ENCODE data around the gene NOL3. TPM values are rescaled to one million over a fixed set of nuclear protein-coding genes. Genes with fewer than 3 reads are reported as not detected.
"Not testable (repeated sequence)": the region's sequence is repeated elsewhere in the genome, so short reads cannot be mapped to it uniquely, and the experiment has no call there.

NOL3 gene
- total and polyA plus RNA-seq, 2 of the 4 experiments (the other 2 are of a cell fraction) = 6.1 to 17.2 TPM

- TF ChIP-seq CTCF (conservative IDR thresholded peaks at IDR 0.05; ENCODE audit: low read depth, low read length) (peak; percentile 22; the same call in 1 of the 2 replicates), NFE2L2 (IDR thresholded peaks at IDR 0.05; ENCODE audit: low read depth, low read length) (peak; percentile 87), MAZ (IDR thresholded peaks at IDR 0.05; ENCODE audit: borderline replicate concordance, low read depth, low read length) (peak; percentile 61; the same call in 1 of the 2 replicates)
Measured at GRCh38 chr16:67170168-67170948, at the start of gene NOL3 (continued).

- dilution Hi-C loops (cut with HindIII; ENCODE audit: low sequenced_read_pairs, unreplicated experiment); intact Hi-C loops (cut with micrococcal nuclease); in situ Hi-C loops (cut with MboI; ENCODE audit: low sequenced_read_pairs); H4K5ac ChIP-seq (ENCODE audit: low read depth, low read length); H3K9ac ChIP-seq (ENCODE audit: low read depth, low read length); H3K4me1 ChIP-seq (ENCODE audit: control insufficient read depth, insufficient read depth, low read length); H3K4me3 ChIP-seq (ENCODE audit: insufficient read depth, low read depth, low read length); H3K4me2 ChIP-seq (ENCODE audit: low read depth, low read length); H2AFZ ChIP-seq (replicated peaks; ENCODE audit: low read length, poor library complexity); H3K18ac ChIP-seq (ENCODE audit: low read depth, low read length); H2AK9ac ChIP-seq (replicated peaks; ENCODE audit: low read depth, low read length, poor library complexity); H2BK120ac ChIP-seq (ENCODE audit: low read depth, low read length); ATAC-seq (ENCODE audit: low read depth); H3K27ac ChIP-seq (ENCODE audit: insufficient read depth, low read length); H2AK5ac ChIP-seq (ENCODE audit: low read depth, low read length); H3K56ac ChIP-seq (ENCODE audit: extremely low read depth, insufficient read depth, low read length); H4K8ac ChIP-seq (ENCODE audit: low read depth in 2 of 2, low read length in 2 of 2); H4K91ac ChIP-seq (ENCODE audit: insufficient read depth, low read depth, low read length); H2BK15ac ChIP-seq (ENCODE audit: low read depth, low read length); H2BK20ac ChIP-seq (ENCODE audit: low read depth, low read length); POLR2A ChIA-PET (ENCODE audit: unreplicated experiment); BruUV-seq (replicated peaks); DNase-seq; CTCF ChIA-PET; H2BK5ac ChIP-seq (ENCODE audit: low read depth, low read length, poor library complexity, severe bottlenecking); H3K4ac ChIP-seq (ENCODE audit: low read depth, low read length); H3K23ac ChIP-seq (ENCODE audit: low read depth, low read length); H3K27me3 ChIP-seq (ENCODE audit: control insufficient read depth, insufficient read depth, low read length); H3K14ac ChIP-seq (replicated peaks; ENCODE audit: low read depth, low read length); H3K9me3 ChIP-seq (ENCODE audit: control insufficient read depth, insufficient read depth, low read length); H3K9me1 ChIP-seq (ENCODE audit: insufficient read depth, low read length): not testable (repeated sequence)
- Histone ChIP-seq H3K79me1 (ENCODE audit: low read depth in 1 of 2, low read length in 2 of 2) (peaks cover 21 to 41% of the 10 kb centered on the region in 2 experiments), H3K36me3 (ENCODE audit: control insufficient read depth, insufficient read depth, low read length) (peaks cover 16% of the 10 kb centered on the region), H4K20me1 (ENCODE audit: insufficient read depth, low read length) (peaks cover 27% of the 10 kb centered on the region; the same call in 1 of the 2 replicates)
- WGBS, 2 experiments (ENCODE audit: extremely low coverage in 2 of 2, insufficient read length in 1 of 2) = no CpG with 5 or more reads among the region's 5 CpGs
Measured at GRCh38 chr16:67122799-67123198, 47.5 kb upstream of the NOL3 start.
